ENCODE measurements around the gene PCDHGA1. TPM values are rescaled to one million over a fixed set of nuclear protein-coding genes. Genes with fewer than 3 reads are reported as not detected.

PCDHGA1 gene
- total and polyA plus RNA-seq, 9 of the 15 experiments (the other 6 are each of a cell fraction or from before 2014, with no cell fraction given), result 0.05 to 0.26 (median 0.18) TPM; not detected in 2

GRCh38 chr5:141533897-141534296 is 203.6 kb downstream of the PCDHGA1 start (continued):
- TF ChIP-seq ZNF699 (CRISPR knock-in tag; IDR thresholded peaks at IDR 0.05; ENCODE audit: insufficient replicate concordance) (no peak), HMG20B (CRISPR knock-in tag; IDR thresholded peaks at IDR 0.05) (no peak), POLR2H (tag; IDR thresholded peaks at IDR 0.05; ENCODE audit: low read depth) (no peak), MCM5 (IDR thresholded peaks at IDR 0.05; ENCODE audit: low read depth) (no peak)

- Histone ChIP-seq H2AFZ (ENCODE audit: low read depth, low read length) (no peak overlapping the region), H3K27ac (ENCODE audit: extremely low read depth, low read depth, low read length) (no peak overlapping the region), H3K9me3 (replicated peaks; ENCODE audit: control insufficient read depth, insufficient read depth, low read depth, low read length) (no peaks in the 10 kb centered on the region), H3K4me3 (no peak overlapping the region), H3K4me1 (replicated peaks in 1 of 2; ENCODE audit: control insufficient read depth in 2 of 2, insufficient read depth in 2 of 2, low read length in 2 of 2) (peaks cover 0 to 2% of the 10 kb centered on the region in 2 experiments; a peak in 1 of 5 replicates), H3K79me2 (ENCODE audit: control insufficient read depth, insufficient read depth, low read length) (no peaks in the 10 kb centered on the region), H3K36me3 (ENCODE audit: control insufficient read depth, insufficient read depth, low read length) (peaks cover 81% of the 10 kb centered on the region; the same call in 2 of the 3 replicates), H3K9me1 (ENCODE audit: control insufficient read depth, insufficient read depth, low read length) (no peaks in the 10 kb centered on the region), H4K20me1 (replicated peaks; ENCODE audit: control insufficient read depth, insufficient read depth, low read length) (no peaks in the 10 kb centered on the region), H3K9ac (ENCODE audit: insufficient read depth in 1 of 2, low read depth in 2 of 2, low read length in 2 of 2) (no peak overlapping the region), H3K4me2 (ENCODE audit: insufficient read depth, low read length) (no peak overlapping the region), H3K27me3 (ENCODE audit: control insufficient read depth in 2 of 2, insufficient read depth in 2 of 2, low read length in 2 of 2) (no peaks in the 10 kb centered on the region)
- 97% methylated on average over 4 of the region's 4 CpGs for WGBS (ENCODE audit: insufficient coverage, low coverage, missing lambda C conversion rate)
- no TSS peak for BruUV-seq (replicated peaks)
- FAIRE-seq, result no peak
- CTCF ChIA-PET (ENCODE audit: low intra/inter-chr PET ratio), result no interaction called here
- intact Hi-C loops (cut with micrococcal nuclease) (no loop called here), in situ Hi-C loops (cut with MboI) (no loop called here)
- ATAC-seq, result no peak
- TF ChIP-seq ZBTB8A (IDR thresholded peaks at IDR 0.05; ENCODE audit: partially characterized antibody) (no peak), PML (IDR thresholded peaks at IDR 0.05; ENCODE audit: low read length) (no peak), MBD1 (CRISPR knock-in tag; IDR thresholded peaks at IDR 0.05) (no peak), RNF219 (CRISPR knock-in tag; IDR thresholded peaks at IDR 0.05) (no peak), ZNF707 (CRISPR knock-in tag; conservative IDR thresholded peaks at IDR 0.05) (no peak), PATZ1 (CRISPR knock-in tag; IDR thresholded peaks at IDR 0.05; ENCODE audit: borderline replicate concordance) (no peak), NCOA6 (IDR thresholded peaks at IDR 0.05) (no peak)
- no peak for DNase-seq (ENCODE audit: extremely low read depth in 1 of 4, low spot score in 3 of 4)
- POLR2A ChIA-PET, result no interaction called here
Observed at GRCh38 chr5:141534492-141535213, 204.3 kb downstream of the PCDHGA1 start.

Measured in K562 (cell line).